ENCODE results near the gene MAP2K1. TPM values are rescaled to one million over a fixed set of nuclear protein-coding genes. Genes with fewer than 3 reads are reported as not detected.

The MAP2K1 gene
- total and polyA plus RNA-seq, 2 of the 4 experiments (the other 2 are of a cell fraction), result 34.7 to 37.8 TPM

GRCh38 chr15:66394472-66394871 lies 7.8 kb downstream of the MAP2K1 start:
- BruUV-seq (replicated peaks), result no TSS peak
- ATAC-seq (ENCODE audit: low read depth), result no peak

More at GRCh38 chr15:66394472-66394871, 7.8 kb downstream of the MAP2K1 start:
- Histone ChIP-seq H3K79me1 (ENCODE audit: low read depth in 1 of 2, low read length in 2 of 2) (peaks cover 4 to 74% of the 10 kb centered on the region in 2 experiments; a peak in 3 of 4 replicates), H2BK5ac (ENCODE audit: low read depth, low read length, poor library complexity, severe bottlenecking) (no peak overlapping the region), H3K27me3 (ENCODE audit: control insufficient read depth, insufficient read depth, low read length) (no peaks in the 10 kb centered on the region), H4K8ac (ENCODE audit: low read depth in 2 of 2, low read length in 2 of 2) (no peak overlapping the region), H2AK5ac (ENCODE audit: low read depth, low read length) (no peak overlapping the region), H3K9ac (ENCODE audit: low read depth, low read length) (no peak overlapping the region), H3K23ac (ENCODE audit: low read depth, low read length) (no peak overlapping the region), H3K56ac (ENCODE audit: extremely low read depth, insufficient read depth, low read length) (no peak overlapping the region), H3K4ac (ENCODE audit: low read depth, low read length) (no peak overlapping the region), H3K18ac (ENCODE audit: low read depth, low read length) (no peak overlapping the region), H4K5ac (ENCODE audit: low read depth, low read length) (no peak overlapping the region), H4K91ac (ENCODE audit: insufficient read depth, low read depth, low read length) (no peak overlapping the region), H3K4me2 (ENCODE audit: low read depth, low read length) (no peak overlapping the region), H3K4me3 (ENCODE audit: insufficient read depth, low read depth, low read length) (no peak overlapping the region), H2AFZ (replicated peaks; ENCODE audit: low read length, poor library complexity) (no peak overlapping the region), H2BK120ac (ENCODE audit: low read depth, low read length) (no peak overlapping the region), H3K4me1 (ENCODE audit: control insufficient read depth, insufficient read depth, low read length) (peaks cover 1% of the 10 kb centered on the region), H2BK20ac (ENCODE audit: low read depth, low read length) (no peak overlapping the region), H3K27ac (ENCODE audit: insufficient read depth, low read length) (no peak overlapping the region), H2AK9ac (replicated peaks; ENCODE audit: low read depth, low read length, poor library complexity) (no peak overlapping the region), H3K36me3 (ENCODE audit: control insufficient read depth, insufficient read depth, low read length) (peaks cover 2% of the 10 kb centered on the region), H3K9me3 (ENCODE audit: control insufficient read depth, insufficient read depth, low read length) (no peaks in the 10 kb centered on the region), H3K9me1 (ENCODE audit: insufficient read depth, low read length) (peaks cover 15% of the 10 kb centered on the region), H4K20me1 (ENCODE audit: insufficient read depth, low read length) (peaks cover 77% of the 10 kb centered on the region), H3K14ac (replicated peaks; ENCODE audit: low read depth, low read length) (no peak overlapping the region), H2BK15ac (ENCODE audit: low read depth, low read length) (no peak overlapping the region)
- ChIA-PET CTCF (no interaction called here), POLR2A (ENCODE audit: unreplicated experiment) (no interaction called here)
- DNase-seq, result no peak
- TF ChIP-seq RAD21 (IDR thresholded peaks at IDR 0.05; ENCODE audit: low read length) (no peak), USF2 (IDR thresholded peaks at IDR 0.05; ENCODE audit: low read depth, low read length) (no peak), CTCF (conservative IDR thresholded peaks at IDR 0.05; ENCODE audit: low read depth, low read length) (no peak), RCOR1 (IDR thresholded peaks at IDR 0.05; ENCODE audit: insufficient replicate concordance, low read length) (no peak), CHD1 (IDR thresholded peaks at IDR 0.05; ENCODE audit: low read depth, low read length) (no peak), MXI1 (IDR thresholded peaks at IDR 0.05; ENCODE audit: borderline replicate concordance, low read depth, low read length) (no peak), CEBPB (IDR thresholded peaks at IDR 0.05; ENCODE audit: low read depth, low read length) (no peak), RFX5 (IDR thresholded peaks at IDR 0.05; ENCODE audit: low read depth, low read length) (no peak)
- intact Hi-C loops (cut with micrococcal nuclease) (no loop called here), in situ Hi-C loops (cut with MboI; ENCODE audit: low sequenced_read_pairs) (no loop called here), dilution Hi-C loops (cut with HindIII; ENCODE audit: low sequenced_read_pairs, unreplicated experiment) (no loop called here)
- no CpG with 5 or more reads among the region's 1 CpG for WGBS, 2 experiments (ENCODE audit: extremely low coverage in 2 of 2, insufficient read length in 1 of 2)

Data from IMR-90 (cell line).